Effector memory CD4-positive, alpha-beta T cell (primary cell): ENCODE data around the gene PLPP1.

Source experiments
- DNase-seq, 3 donors: peaks; one replicate each; pipeline ENCODE4 v3.0.0-alpha.2; 2020
- H3K27ac ChIP-seq: 2 replicates; pipeline ENCODE4 v1.7.0; 2013; ENCODE audit warnings: mild to moderate bottlenecking, low read length, moderate library complexity; ENCODE audit not compliant: insufficient read depth, poor library complexity, severe bottlenecking
- H3K27me3 ChIP-seq: replicated peaks from 2 replicates; pipeline ENCODE4 v1.7.0; 2013; ENCODE audit warnings: mild to moderate bottlenecking, low read length; ENCODE audit not compliant: insufficient read depth, control insufficient read depth, poor library complexity, severe bottlenecking
- H3K36me3 ChIP-seq: 2 replicates; pipeline ENCODE4 v1.7.0; 2013; ENCODE audit warnings: mild to moderate bottlenecking, low read length, moderate library complexity; ENCODE audit not compliant: control insufficient read depth, insufficient read depth
- H3K4me1 ChIP-seq: 2 replicates; pipeline ENCODE4 v1.7.0; 2013; ENCODE audit warnings: low read length, mild to moderate bottlenecking; ENCODE audit not compliant: control insufficient read depth, insufficient read depth, poor library complexity, severe bottlenecking
- H3K4me3 ChIP-seq: 2 replicates; pipeline ENCODE4 v1.7.0; 2013; ENCODE audit warnings: low read length, low read depth, mild to moderate bottlenecking; ENCODE audit not compliant: insufficient read depth, poor library complexity, severe bottlenecking
- H3K9me3 ChIP-seq: 2 replicates; pipeline ENCODE4 v1.7.0; 2013; ENCODE audit warnings: mild to moderate bottlenecking, low read length, moderate library complexity; ENCODE audit not compliant: control insufficient read depth

The PLPP1 gene

DNA sequence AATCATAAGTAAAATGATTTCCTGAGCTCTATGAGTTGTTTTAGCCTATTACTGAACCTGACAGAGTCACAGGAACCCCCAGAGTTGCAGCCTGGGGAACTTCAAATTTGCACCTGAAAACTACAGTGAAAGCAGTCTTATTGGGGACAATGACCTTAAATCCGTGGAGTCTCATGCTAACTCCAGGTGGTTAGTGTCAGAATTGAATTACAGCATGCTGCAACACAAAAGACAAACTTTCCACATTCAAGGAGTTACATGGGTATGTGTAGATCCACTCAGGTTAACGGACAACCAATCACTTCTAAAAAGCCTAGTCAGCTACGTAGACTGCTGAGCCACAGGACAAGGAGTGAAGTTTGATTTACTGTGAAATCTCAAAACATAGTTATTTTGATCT, 49.7 kb downstream of the PLPP1 start:
- no peak for DNase-seq
- H3K4me1 ChIP-seq: no peaks in the 10 kb centered on the region

DNA sequence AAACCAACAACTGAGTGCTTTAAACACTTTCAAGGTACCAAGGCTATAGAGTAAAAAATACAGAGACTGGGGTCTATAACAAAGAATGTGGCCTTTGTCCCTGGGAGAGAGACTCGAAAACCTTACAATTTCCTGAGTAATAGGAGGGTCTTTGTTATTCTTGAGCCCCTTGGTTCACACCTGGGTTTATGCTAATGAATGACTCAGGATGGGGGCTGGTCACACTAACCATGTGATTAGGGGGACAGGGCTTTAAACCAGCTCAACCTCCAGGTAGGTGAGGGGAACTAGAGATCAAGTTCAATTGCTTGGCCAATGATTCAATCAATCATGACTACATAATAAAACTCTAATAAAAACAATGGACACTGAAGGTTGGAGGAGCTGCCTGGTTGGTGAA, 50.2 kb downstream of the PLPP1 start:
- no peaks in the 10 kb centered on the region for H3K36me3 ChIP-seq
- H3K4me3 ChIP-seq: no peak overlapping the region
- no peak for DNase-seq
- no peaks in the 10 kb centered on the region for H3K27me3 ChIP-seq
- H3K9me3 ChIP-seq: no peaks in the 10 kb centered on the region
- no peak overlapping the region for H3K27ac ChIP-seq
- H3K4me1 ChIP-seq: no peaks in the 10 kb centered on the region

More for the DNA sequence above, 49.7 kb downstream of the PLPP1 start:
- H3K9me3 ChIP-seq: no peaks in the 10 kb centered on the region
- no peaks in the 10 kb centered on the region for H3K36me3 ChIP-seq
- no peak overlapping the region for H3K27ac ChIP-seq
- H3K27me3 ChIP-seq: no peaks in the 10 kb centered on the region
- H3K4me3 ChIP-seq: no peak overlapping the region

DNA sequence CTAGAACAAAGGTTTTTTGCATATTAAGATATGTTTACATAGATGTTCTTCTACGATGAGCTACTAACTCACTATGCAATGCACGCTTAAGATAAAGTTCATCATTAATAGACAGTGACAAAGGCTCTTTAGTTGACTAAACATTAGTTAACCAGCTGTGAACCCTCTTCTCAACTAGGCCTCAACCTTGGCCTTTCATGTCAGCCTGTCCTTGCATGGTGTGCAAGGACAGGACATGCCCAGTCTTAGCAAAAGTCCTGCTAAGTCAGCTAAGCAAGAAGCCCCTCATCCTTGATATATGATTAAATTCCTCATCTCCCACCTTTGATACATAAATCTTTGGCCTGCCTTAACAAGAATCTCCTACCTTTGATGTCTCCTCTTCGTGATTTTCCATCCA, 50.9 kb downstream of the PLPP1 start:
- Histone ChIP-seq H3K36me3 (no peaks in the 10 kb centered on the region), H3K4me3 (no peak overlapping the region), H3K4me1 (no peaks in the 10 kb centered on the region), H3K9me3 (no peaks in the 10 kb centered on the region), H3K27ac (no peak overlapping the region), H3K27me3 (no peaks in the 10 kb centered on the region)
- no peak for DNase-seq

DNA sequence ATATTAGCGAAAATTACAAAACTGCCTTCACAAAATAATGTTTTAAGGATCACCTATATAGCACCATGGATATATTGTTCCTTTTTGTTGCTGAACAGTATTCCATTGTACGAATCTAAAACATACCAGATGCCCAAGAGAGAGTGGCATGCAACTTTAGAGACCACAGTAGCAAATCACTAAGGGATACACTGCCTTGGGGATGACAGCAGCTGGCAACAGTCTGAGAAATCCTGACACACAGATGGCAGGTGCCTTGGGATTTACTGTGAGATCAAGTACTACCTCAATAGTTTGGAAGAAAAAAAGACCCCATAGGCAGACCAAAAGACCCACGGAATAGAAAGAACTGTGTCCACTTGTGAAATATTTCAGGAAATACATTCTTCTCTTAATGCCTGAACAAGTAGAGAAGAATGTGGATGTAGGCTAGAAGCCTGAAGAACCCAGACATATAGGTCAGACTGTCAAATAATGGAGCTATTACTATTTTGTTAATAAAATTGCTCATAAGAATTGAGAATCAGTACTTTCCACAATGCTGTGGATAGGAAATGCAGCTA, 53.4 kb downstream of the PLPP1 start:
- H3K27me3 ChIP-seq: no peaks in the 10 kb centered on the region
- no peaks in the 10 kb centered on the region for H3K4me1 ChIP-seq
- H3K9me3 ChIP-seq: no peaks in the 10 kb centered on the region
- H3K27ac ChIP-seq: no peak overlapping the region
- H3K4me3 ChIP-seq: no peak overlapping the region
- H3K36me3 ChIP-seq: no peaks in the 10 kb centered on the region
- no peak for DNase-seq

DNA sequence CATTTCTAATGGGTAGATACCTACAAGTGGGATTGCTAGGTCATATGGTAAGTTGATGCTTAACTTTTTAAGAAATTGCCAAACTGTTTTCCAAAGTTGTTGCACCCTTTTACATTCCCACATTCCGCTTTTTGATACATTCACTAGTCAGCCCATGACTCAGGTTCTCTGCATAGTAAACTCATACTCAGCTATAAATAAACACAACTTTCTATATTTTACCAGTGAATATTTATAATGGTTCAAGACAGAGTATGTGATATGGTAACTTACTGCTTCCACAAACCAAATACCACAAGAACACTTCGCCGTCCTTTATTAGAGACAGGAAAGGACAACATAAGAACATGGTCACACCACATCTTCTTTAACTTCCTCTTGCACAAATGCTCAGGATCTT, 54.0 kb downstream of the PLPP1 start:
- no peak overlapping the region for H3K4me3 ChIP-seq
- H3K4me1 ChIP-seq: no peaks in the 10 kb centered on the region
- H3K27ac ChIP-seq: no peak overlapping the region
- no peaks in the 10 kb centered on the region for H3K36me3 ChIP-seq
- H3K27me3 ChIP-seq: no peaks in the 10 kb centered on the region
- no peak for DNase-seq
- no peaks in the 10 kb centered on the region for H3K9me3 ChIP-seq

DNA sequence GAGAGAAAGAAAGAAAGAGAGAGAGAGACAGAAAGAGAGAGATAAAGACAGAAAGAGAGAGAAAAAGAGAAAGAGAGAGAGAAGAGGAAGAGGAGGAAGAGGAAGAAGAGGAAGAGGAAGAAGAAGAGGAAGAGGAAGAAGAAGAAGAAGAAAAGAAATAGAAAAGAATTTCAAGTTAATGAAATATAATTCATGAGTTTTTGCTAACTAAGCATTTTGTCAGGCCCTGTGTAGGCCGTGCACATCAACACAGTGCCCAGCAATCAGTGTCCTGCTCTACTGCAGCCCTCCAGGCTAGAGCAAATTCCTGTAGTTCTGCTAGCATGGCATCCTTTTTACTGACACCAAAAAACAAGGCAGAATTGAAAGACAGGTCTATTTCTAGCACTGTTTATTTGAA, 62.1 kb downstream of the PLPP1 start:
- Histone ChIP-seq H3K4me1 (no peaks in the 10 kb centered on the region), H3K27me3 (no peaks in the 10 kb centered on the region), H3K9me3 (no peaks in the 10 kb centered on the region), H3K4me3 (no peak overlapping the region), H3K27ac (no peak overlapping the region), H3K36me3 (no peaks in the 10 kb centered on the region)
- DNase-seq: no peak

DNA sequence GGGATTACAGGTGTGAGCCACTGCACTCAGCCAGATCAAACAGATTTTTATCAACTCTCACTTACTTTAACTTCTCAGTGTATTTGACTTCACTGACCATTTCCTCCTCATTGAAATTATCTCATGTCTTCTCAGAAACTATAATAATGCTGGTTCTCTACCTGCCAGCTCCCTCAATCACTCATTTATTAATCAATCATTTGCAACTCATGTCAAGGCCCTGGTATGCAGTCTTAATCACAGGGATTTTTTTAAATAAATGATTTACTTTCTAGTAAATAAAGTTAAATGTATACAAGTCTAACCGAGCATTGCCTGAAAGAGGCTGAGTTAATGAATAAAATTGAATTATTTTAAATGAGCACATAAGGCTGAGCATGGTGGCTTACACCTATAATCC, 63.3 kb downstream of the PLPP1 start:
- DNase-seq: no peak
- H3K27ac ChIP-seq: no peak overlapping the region
- H3K9me3 ChIP-seq: no peaks in the 10 kb centered on the region
- no peaks in the 10 kb centered on the region for H3K4me1 ChIP-seq
- no peak overlapping the region for H3K4me3 ChIP-seq
- no peaks in the 10 kb centered on the region for H3K27me3 ChIP-seq
- no peaks in the 10 kb centered on the region for H3K36me3 ChIP-seq

DNA sequence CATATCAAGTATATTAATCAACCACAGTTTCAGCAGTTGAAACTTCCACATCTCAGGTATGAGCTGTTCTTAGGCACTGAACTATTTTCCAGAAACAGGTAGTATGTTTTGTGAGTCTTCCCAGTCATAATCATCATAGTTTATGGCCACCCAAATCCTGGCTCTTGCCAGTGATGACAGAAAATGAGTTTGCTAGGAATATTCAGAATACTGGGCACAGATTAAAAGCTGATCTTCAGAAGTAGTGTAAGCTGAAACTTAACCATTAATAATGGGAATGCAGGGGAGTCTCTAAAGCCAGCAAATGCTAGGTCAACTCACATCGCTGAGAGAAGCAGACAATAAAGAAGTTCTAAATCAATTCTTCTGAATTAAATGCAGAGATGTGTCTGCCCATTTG, 64.5 kb downstream of the PLPP1 start:
- DNase-seq: no peak
- no peak overlapping the region for H3K4me3 ChIP-seq
- no peaks in the 10 kb centered on the region for H3K4me1 ChIP-seq
- H3K27me3 ChIP-seq: no peaks in the 10 kb centered on the region
- H3K9me3 ChIP-seq: no peaks in the 10 kb centered on the region
- no peak overlapping the region for H3K27ac ChIP-seq
- no peaks in the 10 kb centered on the region for H3K36me3 ChIP-seq

DNA sequence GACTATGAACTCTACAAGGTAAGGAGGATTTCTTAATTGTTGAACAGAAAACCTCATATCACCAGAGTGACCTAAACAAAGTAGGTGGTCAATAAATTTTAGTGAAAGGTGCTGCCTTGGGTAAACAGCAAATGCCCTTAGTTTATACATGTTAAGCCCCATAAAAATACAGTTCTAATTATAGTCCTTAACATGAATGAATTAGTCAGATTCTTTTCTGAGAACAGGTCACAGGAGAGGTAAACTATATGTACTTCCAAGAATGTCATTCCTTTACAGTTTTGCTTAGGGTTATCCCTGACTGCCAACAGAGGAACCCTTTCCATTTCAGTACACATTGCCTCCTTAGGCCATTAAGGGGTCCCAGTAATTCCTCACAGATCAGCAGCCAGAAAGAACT, 64.9 kb downstream of the PLPP1 start:
- no peaks in the 10 kb centered on the region for H3K4me1 ChIP-seq
- DNase-seq: no peak
- H3K4me3 ChIP-seq: no peak overlapping the region
- H3K27ac ChIP-seq: no peak overlapping the region
- H3K36me3 ChIP-seq: no peaks in the 10 kb centered on the region
- H3K27me3 ChIP-seq: no peaks in the 10 kb centered on the region
- H3K9me3 ChIP-seq: no peaks in the 10 kb centered on the region

DNA sequence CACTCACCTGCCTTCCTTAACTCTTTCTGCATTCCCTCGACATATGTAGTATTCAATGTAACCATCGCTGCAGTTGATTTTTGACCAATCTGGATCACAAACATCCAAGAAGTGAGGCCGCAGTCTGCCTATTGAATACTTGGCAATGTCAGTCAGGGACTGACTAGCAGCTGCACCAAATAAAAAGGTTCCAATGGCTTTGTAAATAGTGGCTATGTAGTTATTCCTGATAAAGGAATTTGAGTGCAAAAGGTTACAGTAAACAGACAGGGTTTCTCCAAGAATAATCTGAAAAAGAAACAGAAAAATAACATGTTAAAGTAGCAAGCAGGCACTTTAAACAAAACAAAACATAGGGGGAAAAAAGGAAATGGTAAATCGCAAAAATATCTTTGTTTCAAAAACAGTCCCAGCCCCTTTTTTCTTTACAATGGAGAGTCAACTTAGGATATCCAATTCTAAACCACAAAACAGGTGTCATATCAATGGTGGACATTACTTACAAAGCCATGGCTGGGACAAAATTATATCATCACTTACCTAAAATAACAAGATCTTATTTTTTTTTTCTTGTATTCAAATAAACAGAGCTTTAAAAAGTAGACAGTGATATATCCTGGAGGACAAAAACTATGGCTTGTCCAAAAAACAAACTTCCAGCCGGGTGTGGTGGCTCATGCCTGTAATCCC, 66.8 kb downstream of the PLPP1 start:
- no peaks in the 10 kb centered on the region for H3K9me3 ChIP-seq
- no peak overlapping the region for H3K4me3 ChIP-seq
- DNase-seq: no peak
- no peaks in the 10 kb centered on the region for H3K36me3 ChIP-seq
- H3K27ac ChIP-seq: no peak overlapping the region
- no peaks in the 10 kb centered on the region for H3K4me1 ChIP-seq
- no peaks in the 10 kb centered on the region for H3K27me3 ChIP-seq
